Measurements from ENCODE around the gene RAB8B.

RAB8B gene

DNA sequence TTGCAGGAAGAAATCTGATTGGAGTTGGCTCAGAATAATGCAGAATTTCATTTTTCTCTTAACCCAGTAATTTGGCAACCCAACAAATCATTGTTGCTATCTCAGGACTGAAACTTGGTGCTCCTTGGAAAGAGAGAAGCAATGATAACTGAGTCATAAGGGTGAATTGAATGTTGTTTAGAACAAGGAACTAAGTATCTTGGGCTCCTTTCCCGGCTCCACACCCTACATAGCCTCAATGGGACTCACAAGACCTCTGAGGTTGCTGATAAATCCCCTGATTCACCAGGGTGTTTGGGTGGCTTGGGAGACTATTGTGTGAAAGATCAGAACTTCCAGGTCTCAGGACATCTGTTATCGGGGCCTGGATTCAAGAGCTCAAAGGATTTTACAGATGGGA lies 7.8 kb upstream of the RAB8B start:
- Histone ChIP-seq H3K4me1 (ENCODE audit: control insufficient read depth, insufficient read depth, low read length) (0 out of 2 replicates have a peak, but pooled peaks cover 2% of the 10 kb centered on the region), H3K36me3 (ENCODE audit: control insufficient read depth in 2 of 2, insufficient read depth in 1 of 2, low read length in 2 of 2) (no peaks in the 10 kb centered on the region), H3K27ac (ENCODE audit: extremely low read depth, low read depth, low read length) (no peak overlapping the region), H3K9me3 (ENCODE audit: control insufficient read depth, insufficient read depth, low read depth, low read length) (no peaks in the 10 kb centered on the region), H3K4me3 (ENCODE audit: low read depth, low read length) (no peak overlapping the region)
- CTCF ChIA-PET = no interaction called here
- TF ChIP-seq, protein P1, sequence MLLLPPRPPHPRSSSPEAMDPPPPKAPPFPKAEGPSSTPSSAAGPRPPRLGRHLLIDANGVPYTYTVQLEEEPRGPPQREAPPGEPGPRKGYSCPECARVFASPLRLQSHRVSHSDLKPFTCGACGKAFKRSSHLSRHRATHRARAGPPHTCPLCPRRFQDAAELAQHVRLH (tag by site-specific recombination; IDR thresholded peaks at IDR 0.05) = no peak
- no peak for TF ChIP-seq ZNF266 (tag by site-specific recombination; IDR thresholded peaks at IDR 0.05; ENCODE audit: low read depth)
- TF ChIP-seq ZNF514 (tag by site-specific recombination; IDR thresholded peaks at IDR 0.05) = no peak
- TF ChIP-seq ZNF585B (tag by site-specific recombination; IDR thresholded peaks at IDR 0.05) = no peak
- no peak for TF ChIP-seq KLF8 (tag by site-specific recombination; IDR thresholded peaks at IDR 0.05)
- no peak for TF ChIP-seq ZNF560 (tag by site-specific recombination; IDR thresholded peaks at IDR 0.05; ENCODE audit: borderline replicate concordance)
- no peak for TF ChIP-seq EGR2 (tag by site-specific recombination; IDR thresholded peaks at IDR 0.05; ENCODE audit: low read depth)
- TF ChIP-seq REPIN1 (tag by site-specific recombination; IDR thresholded peaks at IDR 0.05; ENCODE audit: low read depth) = no peak
- TF ChIP-seq ZEB2 (tag by site-specific recombination; IDR thresholded peaks at IDR 0.05) = no peak
- TF ChIP-seq, protein P2, sequence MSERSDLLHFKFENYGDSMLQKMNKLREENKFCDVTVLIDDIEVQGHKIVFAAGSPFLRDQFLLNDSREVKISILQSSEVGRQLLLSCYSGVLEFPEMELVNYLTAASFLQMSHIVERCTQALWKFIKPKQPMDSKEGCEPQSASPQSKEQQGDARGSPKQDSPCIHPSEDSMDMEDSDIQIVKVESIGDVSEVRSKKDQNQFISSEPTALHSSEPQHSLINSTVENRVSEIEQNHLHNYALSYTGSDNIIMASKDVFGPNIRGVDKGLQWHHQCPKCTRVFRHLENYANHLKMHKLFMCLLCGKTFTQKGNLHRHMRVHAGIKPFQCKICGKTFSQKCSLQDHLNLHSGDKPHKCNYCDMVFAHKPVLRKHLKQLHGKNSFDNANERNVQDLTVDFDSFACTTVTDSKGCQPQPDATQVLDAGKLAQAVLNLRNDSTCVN (tag by site-specific recombination; optimal IDR thresholded peaks at IDR 0.05) = no peak
- TF ChIP-seq SP3 (tag by site-specific recombination; IDR thresholded peaks at IDR 0.05) = no peak
- POLR2A ChIA-PET = interaction anchor here (1.5 kb wide), 1 partner anchor 24 kb away, joined by 3 read pairs; the partner anchor contains the start of gene RPS27L

DNA sequence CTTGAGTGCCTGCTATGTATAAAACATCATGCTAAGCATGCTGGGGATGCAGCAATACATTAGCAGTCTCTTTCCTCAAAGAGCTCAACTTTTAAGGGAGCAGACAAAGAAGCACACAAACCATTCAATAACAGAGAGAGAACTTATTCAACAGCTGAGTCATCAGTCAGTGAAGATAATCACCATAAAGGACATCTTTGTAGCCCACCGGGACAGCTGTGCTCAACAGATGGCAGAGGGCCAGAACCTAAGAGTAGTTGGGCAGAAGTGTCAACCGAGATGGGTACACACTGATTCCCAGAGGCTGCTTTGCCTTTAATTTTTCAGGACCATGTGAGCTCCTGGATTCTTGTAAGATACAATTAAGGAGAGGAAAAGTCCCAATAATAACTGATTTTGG lies 4.2 kb upstream of the RAB8B start:
- no peak overlapping the region for H3K27ac ChIP-seq (ENCODE audit: extremely low read depth, low read depth, low read length)
- no peaks in the 10 kb centered on the region for H3K9me3 ChIP-seq (ENCODE audit: control insufficient read depth, insufficient read depth, low read depth, low read length)
- H3K36me3 ChIP-seq (ENCODE audit: control insufficient read depth in 2 of 2, insufficient read depth in 1 of 2, low read length in 2 of 2) = no peaks in the 10 kb centered on the region
- no peaks in the 10 kb centered on the region for H3K4me1 ChIP-seq (ENCODE audit: control insufficient read depth, insufficient read depth, low read length)
- no peak overlapping the region for H3K4me3 ChIP-seq (ENCODE audit: low read depth, low read length)
- CTCF ChIA-PET = no interaction called here
- POLR2A ChIA-PET = interaction anchor here (0.6 kb wide), 1 partner anchor 63 kb away, joined by 3 read pairs; the partner anchor contains the start of gene LACTB
- TF ChIP-seq GLIS1 (tag by site-specific recombination; IDR thresholded peaks at IDR 0.05) = no peak
- TF ChIP-seq ZNF596 (tag by site-specific recombination; IDR thresholded peaks at IDR 0.05) = no peak
- no peak for TF ChIP-seq ZNF366 (tag by site-specific recombination; conservative IDR thresholded peaks at IDR 0.05)
- no peak for TF ChIP-seq ZNF140 (tag by site-specific recombination; IDR thresholded peaks at IDR 0.05)
- TF ChIP-seq, protein P3, sequence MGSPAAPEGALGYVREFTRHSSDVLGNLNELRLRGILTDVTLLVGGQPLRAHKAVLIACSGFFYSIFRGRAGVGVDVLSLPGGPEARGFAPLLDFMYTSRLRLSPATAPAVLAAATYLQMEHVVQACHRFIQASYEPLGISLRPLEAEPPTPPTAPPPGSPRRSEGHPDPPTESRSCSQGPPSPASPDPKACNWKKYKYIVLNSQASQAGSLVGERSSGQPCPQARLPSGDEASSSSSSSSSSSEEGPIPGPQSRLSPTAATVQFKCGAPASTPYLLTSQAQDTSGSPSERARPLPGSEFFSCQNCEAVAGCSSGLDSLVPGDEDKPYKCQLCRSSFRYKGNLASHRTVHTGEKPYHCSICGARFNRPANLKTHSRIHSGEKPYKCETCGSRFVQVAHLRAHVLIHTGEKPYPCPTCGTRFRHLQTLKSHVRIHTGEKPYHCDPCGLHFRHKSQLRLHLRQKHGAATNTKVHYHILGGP (tag by site-specific recombination; IDR thresholded peaks at IDR 0.05) = no peak
- TF ChIP-seq, protein P4, sequence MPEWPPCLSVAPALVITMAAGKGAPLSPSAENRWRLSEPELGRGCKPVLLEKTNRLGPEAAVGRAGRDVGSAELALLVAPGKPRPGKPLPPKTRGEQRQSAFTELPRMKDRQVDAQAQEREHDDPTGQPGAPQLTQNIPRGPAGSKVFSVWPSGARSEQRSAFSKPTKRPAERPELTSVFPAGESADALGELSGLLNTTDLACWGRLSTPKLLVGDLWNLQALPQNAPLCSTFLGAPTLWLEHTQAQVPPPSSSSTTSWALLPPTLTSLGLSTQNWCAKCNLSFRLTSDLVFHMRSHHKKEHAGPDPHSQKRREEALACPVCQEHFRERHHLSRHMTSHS (tag by site-specific recombination; IDR thresholded peaks at IDR 0.05) = no peak
- TF ChIP-seq, protein P5, sequence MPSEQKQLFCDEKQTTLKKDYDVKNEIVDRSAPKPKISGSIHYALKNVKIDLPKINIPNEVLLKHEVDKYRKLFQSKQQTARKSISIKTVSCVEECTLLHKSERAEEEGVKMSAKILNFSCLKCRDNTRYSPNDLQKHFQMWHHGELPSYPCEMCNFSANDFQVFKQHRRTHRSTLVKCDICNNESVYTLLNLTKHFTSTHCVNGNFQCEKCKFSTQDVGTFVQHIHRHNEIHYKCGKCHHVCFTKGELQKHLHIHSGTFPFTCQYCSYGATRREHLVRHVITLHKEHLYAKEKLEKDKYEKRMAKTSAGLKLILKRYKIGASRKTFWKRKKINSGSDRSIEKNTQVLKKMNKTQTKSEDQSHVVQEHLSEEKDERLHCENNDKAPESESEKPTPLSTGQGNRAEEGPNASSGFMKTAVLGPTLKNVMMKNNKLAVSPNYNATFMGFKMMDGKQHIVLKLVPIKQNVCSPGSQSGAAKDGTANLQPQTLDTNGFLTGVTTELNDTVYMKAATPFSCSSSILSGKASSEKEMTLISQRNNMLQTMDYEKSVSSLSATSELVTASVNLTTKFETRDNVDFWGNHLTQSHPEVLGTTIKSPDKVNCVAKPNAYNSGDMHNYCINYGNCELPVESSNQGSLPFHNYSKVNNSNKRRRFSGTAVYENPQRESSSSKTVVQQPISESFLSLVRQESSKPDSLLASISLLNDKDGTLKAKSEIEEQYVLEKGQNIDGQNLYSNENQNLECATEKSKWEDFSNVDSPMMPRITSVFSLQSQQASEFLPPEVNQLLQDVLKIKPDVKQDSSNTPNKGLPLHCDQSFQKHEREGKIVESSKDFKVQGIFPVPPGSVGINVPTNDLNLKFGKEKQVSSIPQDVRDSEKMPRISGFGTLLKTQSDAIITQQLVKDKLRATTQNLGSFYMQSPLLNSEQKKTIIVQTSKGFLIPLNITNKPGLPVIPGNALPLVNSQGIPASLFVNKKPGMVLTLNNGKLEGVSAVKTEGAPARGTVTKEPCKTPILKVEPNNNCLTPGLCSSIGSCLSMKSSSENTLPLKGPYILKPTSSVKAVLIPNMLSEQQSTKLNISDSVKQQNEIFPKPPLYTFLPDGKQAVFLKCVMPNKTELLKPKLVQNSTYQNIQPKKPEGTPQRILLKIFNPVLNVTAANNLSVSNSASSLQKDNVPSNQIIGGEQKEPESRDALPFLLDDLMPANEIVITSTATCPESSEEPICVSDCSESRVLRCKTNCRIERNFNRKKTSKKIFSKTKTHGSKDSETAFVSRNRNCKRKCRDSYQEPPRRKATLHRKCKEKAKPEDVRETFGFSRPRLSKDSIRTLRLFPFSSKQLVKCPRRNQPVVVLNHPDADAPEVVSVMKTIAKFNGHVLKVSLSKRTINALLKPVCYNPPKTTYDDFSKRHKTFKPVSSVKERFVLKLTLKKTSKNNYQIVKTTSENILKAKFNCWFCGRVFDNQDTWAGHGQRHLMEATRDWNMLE (tag by site-specific recombination; conservative IDR thresholded peaks at IDR 0.05; ENCODE audit: low read depth) = no peak
- no peak for TF ChIP-seq ZNF658 (tag by site-specific recombination; IDR thresholded peaks at IDR 0.05)
- no peak for TF ChIP-seq FEZF1 (tag by site-specific recombination; IDR thresholded peaks at IDR 0.05)
- TF ChIP-seq ZNF311 (tag by site-specific recombination; IDR thresholded peaks at IDR 0.05; ENCODE audit: borderline replicate concordance) = no peak
- no peak for TF ChIP-seq SETDB1 (IDR thresholded peaks at IDR 0.05; ENCODE audit: insufficient read length, low read length)
- no peak for TF ChIP-seq ZSCAN16 (tag by site-specific recombination; IDR thresholded peaks at IDR 0.05)
- no peak for TF ChIP-seq ZNF23 (tag by site-specific recombination; IDR thresholded peaks at IDR 0.05; ENCODE audit: borderline replicate concordance)
- no peak for TF ChIP-seq ZNF555 (tag by site-specific recombination; conservative IDR thresholded peaks at IDR 0.05)
- TF ChIP-seq ZBTB48 (tag by site-specific recombination; IDR thresholded peaks at IDR 0.05) = no peak
- no peak for TF ChIP-seq ZNF37A (tag by site-specific recombination; IDR thresholded peaks at IDR 0.05)
